HCT116 (cell line): Measurements from ENCODE around the gene SYT7. TPM values are rescaled to one million over a fixed set of nuclear protein-coding genes. Genes with fewer than 3 reads are reported as not detected.

Experiments
- ATAC-seq: fragments of 200-7000 bp; cut with Tn5 transposase; 2 replicates; pipeline ENCODE4 v1.9.1; 2020; ENCODE audit warnings: mild to moderate bottlenecking, moderate library complexity
- BruUV-seq: library from RNA; stranded (reverse); fragments of 400-500 nt; replicated peaks from 2 replicates; lab custom pipeline; 2021; lab: Mats Ljungman, UMichigan
- CTCF ChIA-PET: fragments of 300-600 bp; sonication (Branson Sonifier 250); formaldehyde crosslinking; loops from one replicate; lab custom pipeline; 2021; ENCODE audit warnings: antibody characterized with exemption; lab: Charles Lee
- POLR2A ChIA-PET: fragments of 300-600, 350-600 bp; sonication (Branson Sonifier 250); formaldehyde crosslinking; loops from one replicate; lab custom pipeline; 2021; ENCODE audit warnings: antibody characterized with exemption; lab: Charles Lee
- RAD21 ChIA-PET, 2 experiments: fragments of 300-600 bp; sonication (Branson Sonifier 250); formaldehyde crosslinking; loops; one replicate each; lab custom pipeline; 2023; ENCODE audit warnings: low total read pairs in 2 of 2; ENCODE audit not compliant: uncharacterized antibody in 2 of 2, unreplicated experiment in 2 of 2, low non-redundant PET in 1 of 2; lab: Charles Lee
- DNase-seq: peaks from one replicate; pipeline ENCODE4 v3.0.0-alpha.2; 2010; ENCODE audit warnings: low read depth, low spot score
- H2AFZ ChIP-seq: fragments of 200-600 bp; shearing (Covaris generic), sonication (generic); 2 replicates; pipeline ENCODE4 v1.6.1; 2017; ENCODE audit warnings: low read depth, mixed run types, mixed read lengths, antibody characterized with exemption, low read length; ENCODE audit not compliant: poor library complexity, severe bottlenecking
- H3K27ac ChIP-seq: 2 replicates; pipeline ENCODE4 v1.5.1; 2012; ENCODE audit warnings: low read depth, low read length
- H3K27me3 ChIP-seq: fragments of 200-600 bp; sonication (generic); 2 replicates; pipeline ENCODE4 v1.6.1; 2016; ENCODE audit warnings: mixed run types, low read length, mixed read lengths; ENCODE audit not compliant: insufficient read depth
- H3K36me3 ChIP-seq, 2 experiments: fragments of 200-500 bp in 1 of 2; fragments of 200-600 bp in 1 of 2; sonication (Bioruptor generic) in 1 of 2; sonication (generic) in 1 of 2; 2 replicates each; pipeline versions ENCODE4 v1.5.1 to v1.6.1; 2014 to 2016; ENCODE audit warnings: low read length in 2 of 2, inconsistent platforms in 1 of 2, mixed read lengths in 1 of 2, mixed run types in 1 of 2; ENCODE audit not compliant: insufficient read depth in 2 of 2, control insufficient read depth in 1 of 2
- H3K4me1 ChIP-seq, 2 experiments: fragments of 200-600 bp in 1 of 2; sonication (generic) in 1 of 2; 2 replicates each; pipeline versions ENCODE4 v1.5.1 to v1.6.1; 2012 to 2017; ENCODE audit warnings: low read length in 2 of 2, inconsistent platforms in 1 of 2, mild to moderate bottlenecking in 1 of 2, mixed read lengths in 1 of 2, mixed run types in 1 of 2, moderate library complexity in 1 of 2; ENCODE audit not compliant: insufficient read depth in 2 of 2, control insufficient read depth in 1 of 2
- H3K4me2 ChIP-seq: fragments of 200-600 bp; sonication (generic); 2 replicates; pipeline ENCODE4 v1.6.1; 2017; ENCODE audit warnings: mixed run types, low read length, mixed read lengths
- H3K4me3 ChIP-seq, 2 experiments: fragments of 200-600 bp in 1 of 2; sonication (generic) in 1 of 2; replicated peaks in 1 of 2; 2 replicates each; pipeline ENCODE4 v1.5.1; 2011 to 2016; ENCODE audit warnings: low read length in 2 of 2, control low read depth in 1 of 2, low read depth in 1 of 2, mild to moderate bottlenecking in 1 of 2, mixed read lengths in 1 of 2, mixed run types in 1 of 2
- H3K79me2 ChIP-seq: fragments of 200-600 bp; sonication (generic); 2 replicates; pipeline ENCODE4 v1.6.1; 2017; ENCODE audit warnings: mild to moderate bottlenecking, mixed run types, low read length, moderate library complexity, mixed read lengths; ENCODE audit not compliant: insufficient read depth
- H3K9ac ChIP-seq: fragments of 200-600 bp; sonication (generic); 2 replicates; pipeline ENCODE4 v1.6.1; 2016; ENCODE audit warnings: low read length, mixed read lengths
- H3K9me2 ChIP-seq: fragments of 200-600 bp; sonication (generic), shearing (Covaris generic); 2 replicates; pipeline ENCODE4 v1.6.1; 2017; ENCODE audit warnings: mixed run types, mild to moderate bottlenecking, moderate library complexity; ENCODE audit not compliant: insufficient read depth
- H3K9me3 ChIP-seq, 2 experiments: fragments of 200-500 bp in 1 of 2; fragments of 200-600 bp in 1 of 2; sonication (Bioruptor generic) in 1 of 2; sonication (generic) in 1 of 2; 2 replicates each; pipeline ENCODE4 v1.6.1; 2014 to 2017; ENCODE audit warnings: low read length in 2 of 2, mixed read lengths in 2 of 2, inconsistent platforms in 1 of 2, low read depth in 1 of 2, mild to moderate bottlenecking in 1 of 2, mixed run types in 1 of 2, moderate library complexity in 1 of 2; ENCODE audit not compliant: control insufficient read depth in 1 of 2, insufficient read depth in 1 of 2
- H4K20me1 ChIP-seq: fragments of 200-600 bp; sonication (generic), shearing (Covaris generic); 2 replicates; pipeline ENCODE4 v1.6.1; 2017; ENCODE audit warnings: mixed run types, mild to moderate bottlenecking, moderate library complexity; ENCODE audit not compliant: insufficient read depth
- FOSL1 ChIP-seq: IDR thresholded peaks from 2 replicates; pipeline ENCODE4 v1.6.1; 2012; ENCODE audit warnings: low read depth
- JUND ChIP-seq: IDR thresholded peaks from 2 replicates; pipeline ENCODE4 v1.6.1; 2012
- SIN3A ChIP-seq: IDR thresholded peaks from 2 replicates; pipeline ENCODE4 v1.6.1; 2012; ENCODE audit warnings: low read depth
- TCF7L2 ChIP-seq: IDR thresholded peaks from 2 replicates; pipeline ENCODE4 v1.7.0; 2011; ENCODE audit warnings: borderline replicate concordance, inconsistent platforms; ENCODE audit not compliant: insufficient read depth, insufficient read length; ENCODE audit errors: extremely low read depth
- YY1 ChIP-seq: IDR thresholded peaks from 2 replicates; pipeline ENCODE4 v1.6.1; 2011; ENCODE audit warnings: low read length, low read depth, moderate library complexity, mild to moderate bottlenecking; ENCODE audit not compliant: insufficient replicate concordance; ENCODE audit errors: extremely low read depth
- ZFX ChIP-seq: fragments of 450-650 bp; IDR thresholded peaks from 2 replicates; pipeline ENCODE4 v1.6.1; 2017
- intact Hi-C: fragments of 100-400 bp; cut with micrococcal nuclease; formaldehyde crosslinking; loops from 2 replicates; pipeline ENCODE4 v1.10.0; 2022
- total RNA-seq: library from RNA; stranded (reverse); gene quantifications from one replicate; pipeline ENCODE4 v1.2.1, GENCODE V29; 2021; ENCODE audit not compliant: unreplicated experiment
- TF ChIP-seq, protein P1 (sequence below), 3 experiments: fragments of 200-600 bp in 1 of 3; sonication (generic) in 1 of 3; IDR thresholded peaks in 2 of 3; conservative IDR thresholded peaks in 1 of 3; 2 replicates each; pipeline ENCODE4 v1.5.1; 2012 to 2017; ENCODE audit warnings: low read depth in 2 of 3, low read length in 2 of 3, antibody characterized with exemption in 1 of 3, borderline replicate concordance in 1 of 3, control low read depth in 1 of 3, mild to moderate bottlenecking in 1 of 3, mixed read lengths in 1 of 3, mixed run types in 1 of 3, moderate library complexity in 1 of 3; ENCODE audit not compliant: insufficient read depth in 1 of 3

The SYT7 gene
- total RNA-seq, 1 experiment from 2014 or later = 27.4 TPM

- Histone ChIP-seq H4K20me1 (no peaks in the 10 kb centered on the region), H3K4me1 (peaks cover 0 to 13% of the 10 kb centered on the region in 2 experiments; a peak in 1 of 4 replicates), H3K4me3 (no peak overlapping the region), H3K27ac (no peak overlapping the region), H3K9ac (no peak overlapping the region), H2AFZ (no peak overlapping the region), H3K36me3 (no peaks in the 10 kb centered on the region), H3K9me2 (no peaks in the 10 kb centered on the region), H3K4me2 (no peak overlapping the region), H3K27me3 (no peaks in the 10 kb centered on the region), H3K9me3 (no peaks in the 10 kb centered on the region; a peak in 1 of 4 replicates), H3K79me2 (no peaks in the 10 kb centered on the region)
- ATAC-seq (no peak), DNase-seq (no peak)
- TF ChIP-seq FOSL1 (no peak), TCF7L2 (no peak)
- no TSS peak for BruUV-seq
- RAD21 ChIA-PET = no interaction called here
- intact Hi-C loops = no loop called here
- POLR2A ChIA-PET = no interaction called here
- CTCF ChIA-PET = no interaction called here
Observed at GRCh38 chr11:61486779-61487178, 94.1 kb downstream of the SYT7 start.

- H2AFZ ChIP-seq = no peak overlapping the region
- H3K4me3 ChIP-seq = no peak overlapping the region
- H3K27me3 ChIP-seq = no peaks in the 10 kb centered on the region
- TF ChIP-seq JUND = no peak
- no peak for TF ChIP-seq YY1
- TF ChIP-seq ZFX = no peak
- TF ChIP-seq, protein P1, sequence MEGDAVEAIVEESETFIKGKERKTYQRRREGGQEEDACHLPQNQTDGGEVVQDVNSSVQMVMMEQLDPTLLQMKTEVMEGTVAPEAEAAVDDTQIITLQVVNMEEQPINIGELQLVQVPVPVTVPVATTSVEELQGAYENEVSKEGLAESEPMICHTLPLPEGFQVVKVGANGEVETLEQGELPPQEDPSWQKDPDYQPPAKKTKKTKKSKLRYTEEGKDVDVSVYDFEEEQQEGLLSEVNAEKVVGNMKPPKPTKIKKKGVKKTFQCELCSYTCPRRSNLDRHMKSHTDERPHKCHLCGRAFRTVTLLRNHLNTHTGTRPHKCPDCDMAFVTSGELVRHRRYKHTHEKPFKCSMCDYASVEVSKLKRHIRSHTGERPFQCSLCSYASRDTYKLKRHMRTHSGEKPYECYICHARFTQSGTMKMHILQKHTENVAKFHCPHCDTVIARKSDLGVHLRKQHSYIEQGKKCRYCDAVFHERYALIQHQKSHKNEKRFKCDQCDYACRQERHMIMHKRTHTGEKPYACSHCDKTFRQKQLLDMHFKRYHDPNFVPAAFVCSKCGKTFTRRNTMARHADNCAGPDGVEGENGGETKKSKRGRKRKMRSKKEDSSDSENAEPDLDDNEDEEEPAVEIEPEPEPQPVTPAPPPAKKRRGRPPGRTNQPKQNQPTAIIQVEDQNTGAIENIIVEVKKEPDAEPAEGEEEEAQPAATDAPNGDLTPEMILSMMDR (IDR thresholded peaks at IDR 0.05 in 2 of 3, conservative IDR thresholded peaks at IDR 0.05 in 1 of 3; ENCODE audit: borderline replicate concordance in 1 of 3, insufficient read depth in 1 of 3, low read depth in 2 of 3, low read length in 2 of 3) = no peak
- TF ChIP-seq TCF7L2 = no peak
- no peak for TF ChIP-seq SIN3A
- BruUV-seq = no TSS peak
- H4K20me1 ChIP-seq = no peaks in the 10 kb centered on the region
- no peaks in the 10 kb centered on the region; a peak in 1 of 4 replicates for H3K9me3 ChIP-seq
- no peak overlapping the region for H3K4me2 ChIP-seq
- ATAC-seq (no peak), DNase-seq (no peak)
- H3K27ac ChIP-seq = no peak overlapping the region
- no peaks in the 10 kb centered on the region for H3K79me2 ChIP-seq
- no peak overlapping the region for H3K9ac ChIP-seq
- ChIA-PET POLR2A (no interaction called here), RAD21 (no interaction called here), CTCF (no interaction called here)
- H3K4me1 ChIP-seq = peaks cover 0 to 13% of the 10 kb centered on the region in 2 experiments; a peak in 1 of 4 replicates
- H3K9me2 ChIP-seq = no peaks in the 10 kb centered on the region
- intact Hi-C loops = no loop called here
- no peaks in the 10 kb centered on the region for H3K36me3 ChIP-seq
Observed at GRCh38 chr11:61486011-61486620, 94.8 kb downstream of the SYT7 start.
